Measurements from ENCODE around the gene NDUFS6.

DNA sequence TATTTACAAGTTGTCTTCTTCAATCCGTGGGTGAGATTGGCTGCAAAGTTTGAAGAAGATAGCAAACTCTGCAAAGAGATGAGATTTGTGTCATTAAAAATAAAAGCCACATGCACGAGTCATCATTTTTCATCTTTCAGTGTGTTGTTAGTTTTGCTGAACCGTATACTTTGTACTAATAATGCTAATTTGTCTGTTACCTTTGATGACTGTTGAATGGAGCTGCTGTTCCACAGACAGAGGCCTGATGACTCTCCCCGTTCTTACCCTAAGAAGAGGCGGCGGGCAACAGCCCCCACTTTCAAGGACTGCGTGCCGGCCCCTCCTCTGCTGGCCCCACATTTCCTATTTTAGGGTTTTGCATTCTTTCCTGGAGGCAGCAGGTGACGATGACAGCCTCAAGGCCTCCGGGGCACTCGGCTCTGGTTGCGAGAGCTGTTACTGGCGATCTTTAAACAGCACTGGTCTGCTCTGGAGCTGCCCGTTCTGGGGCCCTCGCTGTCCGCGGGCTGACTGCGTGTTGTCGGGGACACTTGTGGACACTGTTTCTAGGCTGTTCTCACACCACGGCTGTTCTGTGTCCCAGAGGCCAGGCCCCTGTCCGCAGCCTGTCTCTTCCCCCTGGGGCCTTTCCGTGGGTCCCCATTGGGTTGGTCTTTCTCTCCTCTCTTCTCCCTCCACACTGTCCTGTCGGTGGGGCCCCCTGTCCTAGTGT lies 35.1 kb downstream of the NDUFS6 start:
- TF ChIP-seq, protein P1, sequence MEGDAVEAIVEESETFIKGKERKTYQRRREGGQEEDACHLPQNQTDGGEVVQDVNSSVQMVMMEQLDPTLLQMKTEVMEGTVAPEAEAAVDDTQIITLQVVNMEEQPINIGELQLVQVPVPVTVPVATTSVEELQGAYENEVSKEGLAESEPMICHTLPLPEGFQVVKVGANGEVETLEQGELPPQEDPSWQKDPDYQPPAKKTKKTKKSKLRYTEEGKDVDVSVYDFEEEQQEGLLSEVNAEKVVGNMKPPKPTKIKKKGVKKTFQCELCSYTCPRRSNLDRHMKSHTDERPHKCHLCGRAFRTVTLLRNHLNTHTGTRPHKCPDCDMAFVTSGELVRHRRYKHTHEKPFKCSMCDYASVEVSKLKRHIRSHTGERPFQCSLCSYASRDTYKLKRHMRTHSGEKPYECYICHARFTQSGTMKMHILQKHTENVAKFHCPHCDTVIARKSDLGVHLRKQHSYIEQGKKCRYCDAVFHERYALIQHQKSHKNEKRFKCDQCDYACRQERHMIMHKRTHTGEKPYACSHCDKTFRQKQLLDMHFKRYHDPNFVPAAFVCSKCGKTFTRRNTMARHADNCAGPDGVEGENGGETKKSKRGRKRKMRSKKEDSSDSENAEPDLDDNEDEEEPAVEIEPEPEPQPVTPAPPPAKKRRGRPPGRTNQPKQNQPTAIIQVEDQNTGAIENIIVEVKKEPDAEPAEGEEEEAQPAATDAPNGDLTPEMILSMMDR (IDR thresholded peaks at IDR 0.05; ENCODE audit: insufficient read depth, low read length), result no peak
- TF ChIP-seq POLR2AphosphoS5 (IDR thresholded peaks at IDR 0.05; ENCODE audit: low read depth) (no peak), GABPA (IDR thresholded peaks at IDR 0.05; ENCODE audit: low read depth) (no peak)
- TF ChIP-seq, protein P2, sequence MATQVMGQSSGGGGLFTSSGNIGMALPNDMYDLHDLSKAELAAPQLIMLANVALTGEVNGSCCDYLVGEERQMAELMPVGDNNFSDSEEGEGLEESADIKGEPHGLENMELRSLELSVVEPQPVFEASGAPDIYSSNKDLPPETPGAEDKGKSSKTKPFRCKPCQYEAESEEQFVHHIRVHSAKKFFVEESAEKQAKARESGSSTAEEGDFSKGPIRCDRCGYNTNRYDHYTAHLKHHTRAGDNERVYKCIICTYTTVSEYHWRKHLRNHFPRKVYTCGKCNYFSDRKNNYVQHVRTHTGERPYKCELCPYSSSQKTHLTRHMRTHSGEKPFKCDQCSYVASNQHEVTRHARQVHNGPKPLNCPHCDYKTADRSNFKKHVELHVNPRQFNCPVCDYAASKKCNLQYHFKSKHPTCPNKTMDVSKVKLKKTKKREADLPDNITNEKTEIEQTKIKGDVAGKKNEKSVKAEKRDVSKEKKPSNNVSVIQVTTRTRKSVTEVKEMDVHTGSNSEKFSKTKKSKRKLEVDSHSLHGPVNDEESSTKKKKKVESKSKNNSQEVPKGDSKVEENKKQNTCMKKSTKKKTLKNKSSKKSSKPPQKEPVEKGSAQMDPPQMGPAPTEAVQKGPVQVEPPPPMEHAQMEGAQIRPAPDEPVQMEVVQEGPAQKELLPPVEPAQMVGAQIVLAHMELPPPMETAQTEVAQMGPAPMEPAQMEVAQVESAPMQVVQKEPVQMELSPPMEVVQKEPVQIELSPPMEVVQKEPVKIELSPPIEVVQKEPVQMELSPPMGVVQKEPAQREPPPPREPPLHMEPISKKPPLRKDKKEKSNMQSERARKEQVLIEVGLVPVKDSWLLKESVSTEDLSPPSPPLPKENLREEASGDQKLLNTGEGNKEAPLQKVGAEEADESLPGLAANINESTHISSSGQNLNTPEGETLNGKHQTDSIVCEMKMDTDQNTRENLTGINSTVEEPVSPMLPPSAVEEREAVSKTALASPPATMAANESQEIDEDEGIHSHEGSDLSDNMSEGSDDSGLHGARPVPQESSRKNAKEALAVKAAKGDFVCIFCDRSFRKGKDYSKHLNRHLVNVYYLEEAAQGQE (IDR thresholded peaks at IDR 0.05; ENCODE audit: insufficient replicate concordance, low read depth), result no peak

Data from HL-60 (cell line).